Sigmoid colon (tissue), 4 donors: ENCODE results near the gene PARD3.

Source experiments
- CTCF ChIP-seq, 4 experiments: fragments of 450-650 bp in 3 of 4; fragments of 200-600 bp in 1 of 4; IDR thresholded peaks; one replicate each; pipeline ENCODE4 v1.5.1; 2016 to 2019; ENCODE audit warnings: antibody characterized with exemption in 4 of 4, mild to moderate bottlenecking in 3 of 4, moderate library complexity in 2 of 4
- POLR2A ChIP-seq, 2 donors: fragments of 450-650 bp; IDR thresholded peaks; one replicate each; pipeline ENCODE4 v1.6.1; 2016; ENCODE audit warnings: antibody characterized with exemption in 2 of 2, mild to moderate bottlenecking in 2 of 2, moderate library complexity in 2 of 2
- POLR2AphosphoS5 ChIP-seq, 4 donors: sonication (generic); formaldehyde crosslinking; IDR thresholded peaks; one replicate each; pipeline ENCODE4 v1.6.1; 2017; ENCODE audit warnings: antibody characterized with exemption in 4 of 4

- no peak for TF ChIP-seq POLR2AphosphoS5 (IDR thresholded peaks at IDR 0.05)
- no peak for TF ChIP-seq CTCF (IDR thresholded peaks at IDR 0.05)
- TF ChIP-seq POLR2A (IDR thresholded peaks at IDR 0.05), result no peak
Measured at GRCh38 chr10:34629084-34629483, 186.0 kb downstream of the PARD3 start.
